GM12801 (cell line): ENCODE data around the gene SPDYE18.
"Not testable (repeated sequence)": the region's sequence is repeated elsewhere in the genome, so short reads cannot be mapped to it uniquely, and the experiment has no call there.

Source experiments
- CTCF ChIP-seq: IDR thresholded peaks from one replicate; pipeline ENCODE4 v1.5.1; 2011; ENCODE audit warnings: control low read depth; ENCODE audit not compliant: insufficient read length; ENCODE audit errors: extremely low read depth

SPDYE18 gene

GRCh38 chr7:77062557-77062956 is at the start of gene SPDYE18:
Gene SPDYE18, minus strand, starts transcription at chr7:77062558. Its CDS starts 2,046 bp downstream, at chr7:77060512.
- not testable (repeated sequence) for TF ChIP-seq CTCF

GRCh38 chr7:77032261-77032660 is 30.1 kb downstream of the SPDYE18 start, which contains the start of gene SPDYE17:
Gene SPDYE17, minus strand, starts transcription at chr7:77032361. Its CDS starts 1,791 bp downstream, at chr7:77030570.
- not testable (repeated sequence) for TF ChIP-seq CTCF
